Type B pancreatic cell (in vitro differentiated cells): ENCODE measurements around the gene DOP1A. TPM values are rescaled to one million over a fixed set of nuclear protein-coding genes. Genes with fewer than 3 reads are reported as not detected.

Experiments used
- DNase-seq: peaks from one replicate; pipeline ENCODE4 v3.0.0; 2021; ENCODE audit warnings: mixed read lengths; ENCODE audit not compliant: unreplicated experiment; ENCODE audit errors: extremely low spot score
- H3K27ac Mint-ChIP-seq: 2 replicates; pipeline ENCODE4 v1.8.0; 2021; ENCODE audit warnings: mild to moderate bottlenecking, mixed read lengths
- H3K27me3 Mint-ChIP-seq: 2 replicates; pipeline ENCODE4 v1.8.0; 2021; ENCODE audit warnings: mixed read lengths
- H3K36me3 Mint-ChIP-seq: 2 replicates; pipeline ENCODE4 v1.8.0; 2021; ENCODE audit warnings: mixed read lengths
- H3K4me1 Mint-ChIP-seq: one replicate; pipeline ENCODE4 v1.8.0; 2021; ENCODE audit warnings: mixed read lengths; ENCODE audit not compliant: unreplicated experiment
- H3K4me3 Mint-ChIP-seq: 2 replicates; pipeline ENCODE4 v1.8.0; 2021; ENCODE audit warnings: mild to moderate bottlenecking, mixed read lengths
- H3K9me3 Mint-ChIP-seq: 2 replicates; pipeline ENCODE4 v1.8.0; 2021; ENCODE audit warnings: mixed read lengths
- total RNA-seq: library from RNA; stranded (reverse); gene quantifications from 2 replicates; pipeline ENCODE4 v1.2.1, GENCODE V29; 2021; ENCODE audit warnings: low replicate concordance
- TF ChIP-seq, protein P1 (sequence below): fragments of 200-600 bp; sonication (generic); conservative IDR thresholded peaks from 2 replicates; pipeline ENCODE4 v1.5.0; 2021; ENCODE audit warnings: antibody characterized with exemption, mild to moderate bottlenecking

Gene DOP1A
- total RNA-seq, 1 donor from 2014 or later = 30.1 TPM

DNA sequence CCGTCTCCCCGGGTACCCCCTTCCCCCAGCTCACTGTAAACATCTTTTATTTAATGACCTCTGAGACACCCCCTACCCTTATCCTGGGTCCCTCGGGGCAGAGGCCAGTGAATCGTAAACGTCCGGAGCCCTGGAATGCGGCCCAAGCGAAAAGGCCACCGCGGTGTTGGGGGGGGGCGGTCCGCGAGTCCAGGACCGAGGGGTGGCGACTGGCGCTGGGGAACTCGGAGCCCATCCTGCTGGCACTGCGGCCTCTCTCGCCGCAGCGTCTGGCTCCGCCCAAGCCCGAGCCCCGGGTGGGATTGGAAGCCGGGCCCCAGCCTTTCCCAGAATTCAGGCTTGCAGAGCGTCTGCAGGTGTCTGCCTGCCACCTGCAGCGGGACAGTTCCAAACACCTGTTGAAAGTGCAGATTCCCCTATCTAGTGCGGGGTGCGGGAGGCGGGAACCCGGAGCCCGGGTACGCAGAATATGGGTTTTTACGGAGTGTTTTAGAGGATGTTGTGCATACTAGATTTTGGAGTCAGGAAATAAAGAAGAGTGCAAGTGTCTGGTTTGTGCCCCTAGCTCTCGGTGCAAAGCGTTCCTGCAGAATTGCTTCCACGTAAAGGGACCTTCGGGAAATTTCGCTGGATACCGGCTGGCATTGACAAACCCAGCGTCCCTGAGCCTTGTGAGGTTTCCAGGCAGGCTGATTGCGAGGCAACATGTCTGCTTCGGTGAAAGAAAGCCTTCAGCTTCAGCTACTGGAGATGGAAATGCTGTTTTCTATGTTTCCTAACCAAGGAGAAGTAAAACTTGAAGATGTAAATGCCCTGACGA is 126.5 kb downstream of the DOP1A start:
- DNase-seq = peak; percentile 76
- TF ChIP-seq, protein P1, sequence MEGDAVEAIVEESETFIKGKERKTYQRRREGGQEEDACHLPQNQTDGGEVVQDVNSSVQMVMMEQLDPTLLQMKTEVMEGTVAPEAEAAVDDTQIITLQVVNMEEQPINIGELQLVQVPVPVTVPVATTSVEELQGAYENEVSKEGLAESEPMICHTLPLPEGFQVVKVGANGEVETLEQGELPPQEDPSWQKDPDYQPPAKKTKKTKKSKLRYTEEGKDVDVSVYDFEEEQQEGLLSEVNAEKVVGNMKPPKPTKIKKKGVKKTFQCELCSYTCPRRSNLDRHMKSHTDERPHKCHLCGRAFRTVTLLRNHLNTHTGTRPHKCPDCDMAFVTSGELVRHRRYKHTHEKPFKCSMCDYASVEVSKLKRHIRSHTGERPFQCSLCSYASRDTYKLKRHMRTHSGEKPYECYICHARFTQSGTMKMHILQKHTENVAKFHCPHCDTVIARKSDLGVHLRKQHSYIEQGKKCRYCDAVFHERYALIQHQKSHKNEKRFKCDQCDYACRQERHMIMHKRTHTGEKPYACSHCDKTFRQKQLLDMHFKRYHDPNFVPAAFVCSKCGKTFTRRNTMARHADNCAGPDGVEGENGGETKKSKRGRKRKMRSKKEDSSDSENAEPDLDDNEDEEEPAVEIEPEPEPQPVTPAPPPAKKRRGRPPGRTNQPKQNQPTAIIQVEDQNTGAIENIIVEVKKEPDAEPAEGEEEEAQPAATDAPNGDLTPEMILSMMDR = no peak
- Mint-ChIP-seq H3K36me3 (peaks cover 13% of the 10 kb centered on the region), H3K27me3 (no peaks in the 10 kb centered on the region), H3K9me3 (no peaks in the 10 kb centered on the region), H3K27ac (peak overlapping the region; percentile 67), H3K4me3 (peak overlapping the region; percentile 88), H3K4me1 (peaks cover 26% of the 10 kb centered on the region)

- Mint-ChIP-seq H3K27ac (no peak overlapping the region), H3K4me3 (no peak overlapping the region)
- TF ChIP-seq, protein P1 = no peak
Measured at GRCh38 chr6:83198486-83199172, 131.2 kb downstream of the DOP1A start.

GRCh38 chr6:83199173-83199862 is 131.8 kb downstream of the DOP1A start:
- DNase-seq = no peak

More at GRCh38 chr6:83198486-83199172, 131.2 kb downstream of the DOP1A start:
- Mint-ChIP-seq H3K9me3 (no peaks in the 10 kb centered on the region), H3K27me3 (no peaks in the 10 kb centered on the region), H3K36me3 (peaks cover 5% of the 10 kb centered on the region), H3K4me1 (peaks cover 13% of the 10 kb centered on the region)
- no peak for DNase-seq

DNA sequence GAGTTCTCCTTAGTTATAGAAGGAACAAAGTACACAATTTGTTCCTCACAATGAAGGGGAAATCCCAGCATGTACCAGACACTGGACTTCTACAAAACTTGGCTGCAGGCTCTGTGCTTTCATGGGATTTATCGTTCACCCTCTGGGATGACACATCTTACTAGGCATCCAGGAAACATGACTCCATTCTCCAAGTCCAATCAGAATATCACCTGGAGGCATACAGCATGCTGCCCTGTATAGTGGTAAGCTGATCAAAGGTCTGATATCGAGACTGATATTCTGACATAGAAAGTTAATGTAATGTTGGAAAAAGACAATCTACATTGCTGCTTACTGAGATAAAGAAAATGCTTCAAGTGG is 132.4 kb downstream of the DOP1A start:
- Mint-ChIP-seq H3K27ac (no peak overlapping the region), H3K4me3 (no peak overlapping the region), H3K36me3 (peaks cover 5% of the 10 kb centered on the region), H3K27me3 (no peaks in the 10 kb centered on the region), H3K4me1 (peaks cover 3% of the 10 kb centered on the region), H3K9me3 (no peaks in the 10 kb centered on the region)
- TF ChIP-seq, protein P1 = no peak
- DNase-seq = no peak

More at GRCh38 chr6:83199173-83199862, 131.8 kb downstream of the DOP1A start:
- TF ChIP-seq, protein P1 = no peak
- H3K4me1 Mint-ChIP-seq = peaks cover 8% of the 10 kb centered on the region
- peaks cover 5% of the 10 kb centered on the region for H3K36me3 Mint-ChIP-seq
- no peaks in the 10 kb centered on the region for H3K27me3 Mint-ChIP-seq
- no peak overlapping the region for H3K4me3 Mint-ChIP-seq
- no peaks in the 10 kb centered on the region for H3K9me3 Mint-ChIP-seq
- H3K27ac Mint-ChIP-seq = no peak overlapping the region

DNA sequence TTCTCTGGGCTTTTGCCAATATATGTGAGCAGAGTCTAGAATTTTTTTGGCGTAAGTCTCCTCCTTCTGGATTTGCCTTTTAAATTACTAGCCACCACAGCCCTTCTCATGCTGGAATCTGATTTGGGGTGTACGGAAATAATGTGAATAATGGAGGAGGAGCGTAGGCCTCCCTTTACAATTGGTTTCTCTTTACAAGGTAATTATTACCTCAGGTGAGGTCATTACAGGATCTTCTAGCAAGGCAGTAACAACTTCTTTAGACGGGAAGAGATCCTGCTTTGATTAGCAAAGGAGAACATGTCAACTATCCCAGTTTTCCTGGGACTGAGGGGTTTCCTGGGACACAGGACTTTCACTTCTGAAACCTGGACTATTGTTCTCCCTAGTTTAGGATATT is 134.6 kb downstream of the DOP1A start:
- H3K9me3 Mint-ChIP-seq = no peaks in the 10 kb centered on the region
- no peak overlapping the region for H3K27ac Mint-ChIP-seq
- no peaks in the 10 kb centered on the region for H3K4me1 Mint-ChIP-seq
- H3K27me3 Mint-ChIP-seq = no peaks in the 10 kb centered on the region
- no peak overlapping the region for H3K4me3 Mint-ChIP-seq
- TF ChIP-seq, protein P1 = no peak
- no peak for DNase-seq
- no peaks in the 10 kb centered on the region for H3K36me3 Mint-ChIP-seq
